ENCODE measurements around the gene PIWIL4.

The PIWIL4 gene

GRCh38 chr11:94669023-94669422 is 101.9 kb downstream of the PIWIL4 start:
- Histone ChIP-seq H4K20me1 (ENCODE audit: insufficient read depth, low read length) (no peaks in the 10 kb centered on the region), H3K36me3 (ENCODE audit: insufficient read depth, low read length) (no peaks in the 10 kb centered on the region), H3K9me3 (ENCODE audit: insufficient read depth, low read length, severe bottlenecking) (peaks cover 9% of the 10 kb centered on the region), H3K4me3 (ENCODE audit: low read depth in 1 of 2, low read length in 2 of 2) (no peak overlapping the region), H2AFZ (ENCODE audit: low read depth, low read length) (no peak overlapping the region), H3K4me1 (ENCODE audit: insufficient read depth, low read length) (no peaks in the 10 kb centered on the region), H3K27ac (ENCODE audit: low read length) (no peak overlapping the region), H3K9ac (ENCODE audit: low read depth, low read length) (no peak overlapping the region), H3K79me2 (ENCODE audit: insufficient read depth, low read length) (no peaks in the 10 kb centered on the region), H3K4me2 (ENCODE audit: insufficient read depth, low read length) (no peak overlapping the region), H3K27me3 (ENCODE audit: insufficient read depth, low read length, poor library complexity) (peaks cover 12% of the 10 kb centered on the region)
- TF ChIP-seq EZH2 (IDR thresholded peaks at IDR 0.05; ENCODE audit: borderline replicate concordance, low read depth, low read length, severe bottlenecking) = no peak
- TF ChIP-seq, protein P1, sequence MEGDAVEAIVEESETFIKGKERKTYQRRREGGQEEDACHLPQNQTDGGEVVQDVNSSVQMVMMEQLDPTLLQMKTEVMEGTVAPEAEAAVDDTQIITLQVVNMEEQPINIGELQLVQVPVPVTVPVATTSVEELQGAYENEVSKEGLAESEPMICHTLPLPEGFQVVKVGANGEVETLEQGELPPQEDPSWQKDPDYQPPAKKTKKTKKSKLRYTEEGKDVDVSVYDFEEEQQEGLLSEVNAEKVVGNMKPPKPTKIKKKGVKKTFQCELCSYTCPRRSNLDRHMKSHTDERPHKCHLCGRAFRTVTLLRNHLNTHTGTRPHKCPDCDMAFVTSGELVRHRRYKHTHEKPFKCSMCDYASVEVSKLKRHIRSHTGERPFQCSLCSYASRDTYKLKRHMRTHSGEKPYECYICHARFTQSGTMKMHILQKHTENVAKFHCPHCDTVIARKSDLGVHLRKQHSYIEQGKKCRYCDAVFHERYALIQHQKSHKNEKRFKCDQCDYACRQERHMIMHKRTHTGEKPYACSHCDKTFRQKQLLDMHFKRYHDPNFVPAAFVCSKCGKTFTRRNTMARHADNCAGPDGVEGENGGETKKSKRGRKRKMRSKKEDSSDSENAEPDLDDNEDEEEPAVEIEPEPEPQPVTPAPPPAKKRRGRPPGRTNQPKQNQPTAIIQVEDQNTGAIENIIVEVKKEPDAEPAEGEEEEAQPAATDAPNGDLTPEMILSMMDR (IDR thresholded peaks at IDR 0.05; ENCODE audit: borderline replicate concordance, extremely low read depth, low read length, poor library complexity, severe bottlenecking) = no peak
- ATAC-seq (ENCODE audit: insufficient read depth, low read depth) (no peak), DNase-seq (no peak)
